HEK293 (cell line): ENCODE data around the gene IRF8.

ENCODE experiments used
- CTCF ChIA-PET: fragments of 350-600 bp; formaldehyde crosslinking; extraction: SDS; loops from one replicate; lab custom pipeline; 2021; ENCODE audit warnings: antibody characterized with exemption; lab: Yijun Ruan, JAX
- POLR2A ChIA-PET: fragments of 300-600 bp; formaldehyde crosslinking; extraction: SDS; loops from one replicate; lab custom pipeline; 2020; ENCODE audit warnings: antibody characterized with exemption, inconsistent platforms; lab: Yijun Ruan, JAX
- H3K27ac ChIP-seq: fragments of 200-500 bp; sonication (Bioruptor generic); 2 replicates; pipeline ENCODE4 v1.5.1; 2014; ENCODE audit warnings: low read depth, low read length, control low read depth, inconsistent platforms; ENCODE audit errors: extremely low read depth
- H3K36me3 ChIP-seq, 2 experiments: fragments of 200-500 bp in 1 of 2; sonication (Bioruptor generic) in 1 of 2; 1 replicate in 1 of 2; 2 replicates in 1 of 2; pipeline ENCODE4 v1.5.1; 2014 to 2017; ENCODE audit warnings: inconsistent platforms in 2 of 2, low read length in 2 of 2; ENCODE audit not compliant: control insufficient read depth in 2 of 2, insufficient read depth in 1 of 2
- H3K4me1 ChIP-seq: fragments of 200-500 bp; sonication (Bioruptor generic); 2 replicates; pipeline ENCODE4 v1.5.1; 2014; ENCODE audit warnings: mild to moderate bottlenecking, low read length, inconsistent platforms; ENCODE audit not compliant: control insufficient read depth, insufficient read depth
- H3K4me3 ChIP-seq: 2 replicates; pipeline ENCODE4 v1.5.1; 2011; ENCODE audit warnings: low read depth, mild to moderate bottlenecking, control low read depth, low read length, moderate library complexity
- H3K9me3 ChIP-seq: fragments of 200-500 bp; sonication (Bioruptor generic); 2 replicates; pipeline ENCODE4 v1.5.1; 2014; ENCODE audit warnings: low read depth, low read length, inconsistent platforms; ENCODE audit not compliant: control insufficient read depth, insufficient read depth
- BCL11A ChIP-seq: fragments of 450-650 bp; formaldehyde crosslinking; IDR thresholded peaks from 2 replicates; pipeline ENCODE4 v1.5.1; 2016; ENCODE audit warnings: low read depth, missing biosample characterization, missing genetic modification characterization
- GLIS2 ChIP-seq: fragments of 450-650 bp; formaldehyde crosslinking; IDR thresholded peaks from 2 replicates; pipeline ENCODE4 v1.5.1; 2016; ENCODE audit warnings: missing biosample characterization, missing genetic modification characterization
- HOXD13 ChIP-seq: sonication (generic); formaldehyde crosslinking; IDR thresholded peaks from 2 replicates; pipeline ENCODE4 v1.8.0; 2022; ENCODE audit warnings: missing genetic modification reagents, borderline replicate concordance
- SP7 ChIP-seq: fragments of 450-650 bp; formaldehyde crosslinking; IDR thresholded peaks from 2 replicates; pipeline ENCODE4 v1.5.1; 2016; ENCODE audit warnings: missing biosample characterization, missing genetic modification characterization
- TCF7L2 ChIP-seq: IDR thresholded peaks from 2 replicates; pipeline ENCODE4 v1.6.1; 2011; ENCODE audit warnings: low read depth, mild to moderate bottlenecking, inconsistent platforms, low read length, moderate library complexity, borderline replicate concordance
- ZIC2 ChIP-seq: fragments of 450-650 bp; formaldehyde crosslinking; IDR thresholded peaks from 2 replicates; pipeline ENCODE4 v1.5.1; 2016; ENCODE audit warnings: missing biosample characterization, missing genetic modification characterization
- ZNF121 ChIP-seq: fragments of 450-650 bp; formaldehyde crosslinking; IDR thresholded peaks from 2 replicates; pipeline ENCODE4 v1.5.1; 2016; ENCODE audit warnings: missing biosample characterization, missing genetic modification characterization
- ZNF140 ChIP-seq: fragments of 450-650 bp; formaldehyde crosslinking; IDR thresholded peaks from 2 replicates; pipeline ENCODE4 v1.5.1; 2016; ENCODE audit warnings: missing biosample characterization, missing genetic modification characterization
- ZNF221 ChIP-seq: fragments of 450-650 bp; formaldehyde crosslinking; IDR thresholded peaks from 2 replicates; pipeline ENCODE4 v1.5.1; 2017; ENCODE audit warnings: missing biosample characterization, missing genetic modification characterization, borderline replicate concordance
- ZNF280D ChIP-seq: fragments of 450-650 bp; formaldehyde crosslinking; IDR thresholded peaks from 2 replicates; pipeline ENCODE4 v1.5.1; 2016; ENCODE audit warnings: missing biosample characterization, missing genetic modification characterization
- ZNF366 ChIP-seq: fragments of 450-650 bp; formaldehyde crosslinking; conservative IDR thresholded peaks from 2 replicates; pipeline ENCODE4 v1.5.1; 2016; ENCODE audit warnings: missing biosample characterization, missing genetic modification characterization
- ZNF423 ChIP-seq: fragments of 450-650 bp; formaldehyde crosslinking; IDR thresholded peaks from 2 replicates; pipeline ENCODE4 v1.5.1; 2016; ENCODE audit warnings: missing biosample characterization, missing genetic modification characterization
- ZNF473 ChIP-seq: fragments of 450-650 bp; formaldehyde crosslinking; IDR thresholded peaks from 2 replicates; pipeline ENCODE4 v1.5.1; 2017; ENCODE audit warnings: missing biosample characterization, missing genetic modification characterization
- ZNF488 ChIP-seq: fragments of 450-650 bp; formaldehyde crosslinking; IDR thresholded peaks from 2 replicates; pipeline ENCODE4 v1.5.1; 2016; ENCODE audit warnings: missing biosample characterization, missing genetic modification characterization
- ZNF560 ChIP-seq: fragments of 450-650 bp; formaldehyde crosslinking; IDR thresholded peaks from 2 replicates; pipeline ENCODE4 v1.5.1; 2017; ENCODE audit warnings: missing biosample characterization, missing genetic modification characterization, borderline replicate concordance
- ZNF610 ChIP-seq: fragments of 450-650 bp; formaldehyde crosslinking; IDR thresholded peaks from 2 replicates; pipeline ENCODE4 v1.5.1; 2016; ENCODE audit warnings: missing biosample characterization, missing genetic modification characterization, borderline replicate concordance
- ZNF664 ChIP-seq: fragments of 450-650 bp; formaldehyde crosslinking; IDR thresholded peaks from 2 replicates; pipeline ENCODE4 v1.5.1; 2016; ENCODE audit warnings: missing biosample characterization, missing genetic modification characterization
- ZNF843 ChIP-seq: fragments of 450-650 bp; formaldehyde crosslinking; IDR thresholded peaks from 2 replicates; pipeline ENCODE4 v1.5.1; 2016; ENCODE audit warnings: missing biosample characterization, missing genetic modification characterization
- ZXDB ChIP-seq: fragments of 450-650 bp; formaldehyde crosslinking; IDR thresholded peaks from 2 replicates; pipeline ENCODE4 v1.5.1; 2016; ENCODE audit warnings: missing biosample characterization, missing genetic modification characterization
- TF ChIP-seq, protein P1 (sequence below): fragments of 450-650 bp; formaldehyde crosslinking; IDR thresholded peaks from 2 replicates; pipeline ENCODE4 v1.5.1; 2016; ENCODE audit warnings: missing biosample characterization, missing genetic modification characterization, low read depth

Gene IRF8

GRCh38 chr16:85902366-85903155 lies 3.6 kb downstream of the IRF8 start:
- no peak overlapping the region for H3K27ac ChIP-seq
- H3K4me3 ChIP-seq, result no peak overlapping the region
- ChIA-PET POLR2A (no interaction called here), CTCF (interaction anchor here (0.6 to 1.1 kb wide), 3 partner anchors 17 to 1797 kb away, joined by 3 to 4 read pairs (median 4); no protein-coding TSS in a partner anchor)
- no peaks in the 10 kb centered on the region; the same call in 1 of the 2 replicates for H3K4me1 ChIP-seq
- no peaks in the 10 kb centered on the region for H3K9me3 ChIP-seq
- peak; percentile 84 for TF ChIP-seq ZIC2 (tag by site-specific recombination)
- TF ChIP-seq GLIS2 (tag by site-specific recombination), result no peak
- H3K36me3 ChIP-seq, result peaks cover 0 to 32% of the 10 kb centered on the region in 2 experiments; a peak in 1 of 3 replicates

- no peaks in the 10 kb centered on the region for H3K9me3 ChIP-seq
- CTCF ChIA-PET, result interaction anchor here (0.6 to 1.4 kb wide), 2 partner anchors 77 to 82 kb away, joined by 3 to 6 read pairs; no protein-coding TSS in a partner anchor
- POLR2A ChIA-PET, result no interaction called here
- H3K36me3 ChIP-seq, result peaks cover 0 to 32% of the 10 kb centered on the region in 2 experiments; a peak in 1 of 3 replicates
- TF ChIP-seq ZXDB (no peak), BCL11A (tag by site-specific recombination) (no peak), ZNF560 (tag by site-specific recombination) (no peak), ZNF280D (tag by site-specific recombination) (no peak), ZNF843 (tag by site-specific recombination) (no peak), ZNF140 (tag by site-specific recombination) (no peak), ZNF610 (tag by site-specific recombination) (no peak), ZNF488 (tag by site-specific recombination) (no peak), HOXD13 (no peak), SP7 (tag by site-specific recombination) (no peak), ZNF221 (tag by site-specific recombination) (no peak), GLIS2 (tag by site-specific recombination) (no peak), ZNF664 (tag by site-specific recombination) (no peak), TCF7L2 (no peak), ZNF423 (tag by site-specific recombination) (no peak), ZNF473 (tag by site-specific recombination) (no peak), ZNF366 (tag by site-specific recombination) (no peak), ZNF121 (tag by site-specific recombination) (no peak)
- TF ChIP-seq, protein P1, sequence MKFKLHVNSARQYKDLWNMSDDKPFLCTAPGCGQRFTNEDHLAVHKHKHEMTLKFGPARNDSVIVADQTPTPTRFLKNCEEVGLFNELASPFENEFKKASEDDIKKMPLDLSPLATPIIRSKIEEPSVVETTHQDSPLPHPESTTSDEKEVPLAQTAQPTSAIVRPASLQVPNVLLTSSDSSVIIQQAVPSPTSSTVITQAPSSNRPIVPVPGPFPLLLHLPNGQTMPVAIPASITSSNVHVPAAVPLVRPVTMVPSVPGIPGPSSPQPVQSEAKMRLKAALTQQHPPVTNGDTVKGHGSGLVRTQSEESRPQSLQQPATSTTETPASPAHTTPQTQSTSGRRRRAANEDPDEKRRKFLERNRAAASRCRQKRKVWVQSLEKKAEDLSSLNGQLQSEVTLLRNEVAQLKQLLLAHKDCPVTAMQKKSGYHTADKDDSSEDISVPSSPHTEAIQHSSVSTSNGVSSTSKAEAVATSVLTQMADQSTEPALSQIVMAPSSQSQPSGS, result no peak
- TF ChIP-seq, all 188 proteins: peak for 0
- no peaks in the 10 kb centered on the region for H3K4me1 ChIP-seq
- no peak overlapping the region for H3K4me3 ChIP-seq
- H3K27ac ChIP-seq, result no peak overlapping the region
Observed at GRCh38 chr16:85903559-85903958, 4.6 kb downstream of the IRF8 start.
